GM10847 (cell line): ENCODE data around the gene GPBP1.

Source experiments
- POLR2A ChIP-seq: IDR thresholded peaks from 2 replicates; pipeline ENCODE4 v1.6.1; 2011; ENCODE audit not compliant: insufficient read length; ENCODE audit errors: extremely low read depth

GPBP1 gene

GRCh38 chr5:57232293-57233033 is 58.6 kb downstream of the GPBP1 start:
- no peak for TF ChIP-seq POLR2A

- TF ChIP-seq POLR2A = no peak
These were observed 69.7 kb downstream of the GPBP1 start for GRCh38 chr5:57243286-57244137.

- TF ChIP-seq POLR2A = no peak
These were observed 70.5 kb downstream of the GPBP1 start for GRCh38 chr5:57244331-57244730.

GRCh38 chr5:57246426-57246825 is 72.6 kb downstream of the GPBP1 start:
- no peak for TF ChIP-seq POLR2A

GRCh38 chr5:57247765-57248164 is 73.9 kb downstream of the GPBP1 start:
- no peak for TF ChIP-seq POLR2A

- TF ChIP-seq POLR2A = no peak
These were observed 75.5 kb downstream of the GPBP1 start for GRCh38 chr5:57249265-57249874.

- no peak for TF ChIP-seq POLR2A
These were observed 84.2 kb downstream of the GPBP1 start for GRCh38 chr5:57258052-57258451.

- TF ChIP-seq POLR2A = no peak
These were observed 85.1 kb downstream of the GPBP1 start for GRCh38 chr5:57258943-57259342.

GRCh38 chr5:57259704-57260103 is 85.8 kb downstream of the GPBP1 start:
- TF ChIP-seq POLR2A = no peak

- no peak for TF ChIP-seq POLR2A
These were observed 88.7 kb downstream of the GPBP1 start for GRCh38 chr5:57262541-57262940.

- no peak for TF ChIP-seq POLR2A
These were observed 93.9 kb downstream of the GPBP1 start for GRCh38 chr5:57267805-57268204.

GRCh38 chr5:57276353-57276752 is 102.5 kb downstream of the GPBP1 start:
- no peak for TF ChIP-seq POLR2A

GRCh38 chr5:57277085-57277484 is 103.2 kb downstream of the GPBP1 start:
- TF ChIP-seq POLR2A = no peak

- no peak for TF ChIP-seq POLR2A
These were observed 107.0 kb downstream of the GPBP1 start for GRCh38 chr5:57280853-57281252.

- no peak for TF ChIP-seq POLR2A
These were observed 118.0 kb downstream of the GPBP1 start for GRCh38 chr5:57291894-57292293.

GRCh38 chr5:57292336-57292735 is 118.5 kb downstream of the GPBP1 start:
- no peak for TF ChIP-seq POLR2A
